Activated CD8-positive, alpha-beta memory T cell treated with anti-CD3 and anti-CD28 coated beads for 24 hours (primary cell): ENCODE measurements around the gene GPBP1L1.
"Not testable (repeated sequence)": the region's sequence is repeated elsewhere in the genome, so short reads cannot be mapped to it uniquely, and the experiment has no call there.

Experiments
- DNase-seq: peaks from one replicate; pipeline ENCODE4 v3.0.0-alpha.2; 2020

GPBP1L1 gene

DNA sequence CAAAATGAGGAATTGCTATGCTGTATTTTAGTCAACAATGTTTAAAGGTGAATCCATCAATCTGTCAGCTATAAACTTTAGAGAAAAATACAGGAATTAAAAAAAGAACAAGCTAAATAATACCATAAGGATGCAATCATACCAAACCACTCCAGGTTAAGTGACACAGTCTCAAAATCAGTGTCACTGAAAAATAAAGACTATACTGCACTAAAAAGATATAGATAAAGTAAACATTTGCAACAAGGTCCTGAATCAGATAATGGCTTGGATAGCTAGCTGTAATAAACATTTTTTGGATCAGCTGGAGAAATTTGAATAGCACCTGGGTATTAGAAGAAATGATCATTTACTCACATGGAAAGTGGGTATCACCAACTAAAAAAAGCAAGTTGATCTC lies 7.8 kb downstream of the GPBP1L1 start:
- DNase-seq, result no peak

DNA sequence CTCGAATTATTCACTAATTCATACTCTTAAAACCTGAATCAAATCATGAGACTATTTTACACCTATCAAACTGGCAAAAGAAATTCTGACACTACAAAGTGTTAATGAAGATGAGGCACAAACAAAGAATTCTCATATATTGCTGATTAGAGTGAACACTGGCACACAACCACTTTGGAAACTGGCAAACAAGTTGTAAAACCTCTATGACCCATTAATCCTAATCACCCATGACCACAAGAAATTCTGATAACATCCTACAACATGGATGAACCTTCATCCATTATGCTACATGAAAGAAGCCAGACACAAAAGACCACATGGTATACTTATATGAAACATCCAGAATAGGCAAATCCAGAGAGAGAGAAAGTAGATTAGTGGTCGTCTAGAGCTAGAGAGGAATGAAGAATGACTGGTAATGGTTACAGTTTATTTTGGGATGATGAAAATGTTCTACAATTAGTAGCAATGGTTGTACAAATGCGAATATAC lies 8.5 kb downstream of the GPBP1L1 start:
- DNase-seq, result no peak

DNA sequence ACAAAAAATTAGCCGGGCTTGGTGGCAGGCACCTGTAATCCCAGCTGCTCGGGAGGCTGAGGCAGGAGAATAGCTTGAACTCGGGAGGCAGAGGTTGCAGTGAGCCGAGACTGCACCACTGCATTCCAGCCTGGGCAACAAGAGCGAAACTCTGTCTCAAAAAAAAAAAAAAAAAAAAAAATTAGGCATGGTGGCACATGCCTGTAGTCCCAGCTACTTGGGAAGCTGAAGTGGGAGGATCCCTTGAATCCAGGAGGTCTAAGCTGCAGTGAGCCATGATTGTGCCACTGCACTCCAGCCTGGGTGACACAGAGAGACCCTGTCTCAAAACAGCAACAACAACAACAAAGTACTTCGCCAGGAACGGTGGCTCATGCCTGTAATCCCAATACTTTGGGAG lies 9.8 kb downstream of the GPBP1L1 start:
- not testable (repeated sequence) for DNase-seq

DNA sequence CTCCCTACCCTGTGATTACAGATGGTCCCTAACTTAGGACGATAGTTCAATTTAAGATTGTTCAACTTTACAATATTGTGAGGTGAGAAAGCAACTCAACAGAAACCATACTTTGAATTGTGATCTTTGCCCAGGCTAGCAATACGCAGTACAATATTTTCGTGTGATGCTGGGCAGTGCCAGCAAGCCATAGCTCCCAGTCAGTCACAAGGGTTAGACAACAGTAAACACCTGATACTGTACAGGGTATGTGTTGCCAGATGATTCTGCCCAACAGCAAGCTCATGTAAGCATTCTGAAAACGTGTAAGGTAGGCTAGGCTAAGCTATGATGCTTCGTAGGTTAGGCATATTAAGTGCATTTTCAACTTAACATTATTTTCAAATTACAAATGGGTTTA lies 11.9 kb downstream of the GPBP1L1 start:
- no peak for DNase-seq

DNA sequence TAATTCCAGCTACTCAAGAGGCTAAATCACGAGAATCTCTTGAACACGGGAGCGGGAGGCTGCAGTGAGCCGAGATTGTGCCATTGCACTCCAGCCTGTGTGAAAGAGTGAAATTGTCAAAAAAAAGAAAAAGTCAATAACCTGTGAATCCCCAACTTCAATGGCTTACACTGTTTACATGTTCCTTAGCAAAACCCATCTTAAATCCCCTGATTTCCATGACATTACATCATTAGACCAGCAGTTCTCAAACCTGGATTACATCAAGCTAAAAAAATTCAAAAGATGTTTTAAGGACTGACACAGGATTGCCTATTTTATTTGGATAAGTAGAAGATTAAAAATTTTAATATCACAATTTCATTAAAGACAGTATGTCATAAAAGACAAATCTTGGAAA lies 12.4 kb downstream of the GPBP1L1 start:
- no peak for DNase-seq

DNA sequence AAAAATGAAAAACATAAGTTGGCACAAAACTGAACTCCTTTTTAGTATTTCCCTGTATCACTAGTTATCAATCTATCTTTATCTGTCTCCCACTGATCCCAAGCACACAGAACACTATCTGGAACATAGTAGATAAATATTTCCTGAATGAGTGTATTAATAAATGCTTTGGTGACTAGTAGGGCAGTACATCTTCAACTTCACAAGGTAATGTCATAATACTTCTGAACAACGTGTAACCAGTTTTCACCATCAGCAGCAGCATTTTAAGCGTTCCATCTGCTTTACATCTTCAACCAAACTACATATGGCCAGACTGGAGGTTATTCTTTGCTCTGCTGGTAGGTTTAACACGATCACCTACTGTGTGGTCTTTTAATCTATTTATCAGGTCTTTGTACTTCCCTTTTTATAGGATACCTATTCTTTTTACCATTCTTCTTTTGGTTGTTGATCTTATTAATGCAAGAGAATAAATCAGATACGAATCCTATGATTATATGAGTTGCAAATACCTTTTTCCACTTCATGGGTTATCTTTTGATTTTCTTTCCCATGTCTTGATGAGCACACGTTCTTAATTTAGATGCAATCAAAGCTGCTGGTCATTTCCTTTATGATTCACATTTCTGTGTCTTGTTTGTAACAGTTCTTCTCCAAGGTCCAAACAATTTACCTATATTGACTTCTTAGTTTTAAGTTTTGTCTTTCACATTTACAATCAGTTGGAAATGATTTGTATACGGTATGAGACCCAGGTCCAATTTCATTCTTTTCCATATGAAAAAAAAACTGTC lies 16.3 kb downstream of the GPBP1L1 start:
- no peak for DNase-seq

DNA sequence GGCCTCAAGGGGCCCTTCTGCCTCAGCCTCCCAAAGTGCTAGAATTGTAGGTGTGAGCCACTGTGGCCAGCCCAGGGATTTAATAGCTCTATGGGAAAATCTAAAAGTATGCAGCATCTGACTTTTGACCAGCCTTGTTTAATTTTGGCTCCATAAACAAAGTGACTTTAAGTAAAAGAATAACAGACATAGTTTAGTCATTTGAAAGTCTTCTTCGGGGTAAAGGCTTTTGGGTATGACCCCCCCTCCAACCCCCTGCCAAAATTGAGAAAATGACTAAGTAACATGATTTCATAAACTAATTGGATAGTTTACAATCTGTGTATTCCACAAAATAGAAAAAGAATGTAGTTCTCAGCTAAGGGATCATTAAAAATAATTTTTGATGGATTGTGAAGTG lies 17.0 kb downstream of the GPBP1L1 start:
- no peak for DNase-seq

DNA sequence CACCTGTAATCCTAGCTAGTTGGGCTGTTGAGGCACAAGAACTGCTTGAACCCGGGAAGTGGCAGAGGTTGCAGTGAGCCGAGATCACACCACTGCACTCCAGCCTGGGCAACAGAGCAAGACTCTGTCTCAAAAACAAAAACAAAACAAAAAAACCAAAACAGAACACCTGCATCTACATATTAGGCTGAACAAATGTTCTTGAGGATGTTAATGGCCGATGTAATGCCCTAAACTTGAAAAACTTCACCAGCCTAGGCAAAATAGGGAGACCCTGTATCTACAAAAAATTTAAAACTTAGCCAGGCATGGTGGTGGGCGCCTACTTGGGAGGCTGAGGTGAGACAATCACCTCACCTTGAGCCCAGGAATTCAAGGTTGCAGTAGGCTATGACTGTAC lies 17.8 kb downstream of the GPBP1L1 start:
- DNase-seq, result no peak

DNA sequence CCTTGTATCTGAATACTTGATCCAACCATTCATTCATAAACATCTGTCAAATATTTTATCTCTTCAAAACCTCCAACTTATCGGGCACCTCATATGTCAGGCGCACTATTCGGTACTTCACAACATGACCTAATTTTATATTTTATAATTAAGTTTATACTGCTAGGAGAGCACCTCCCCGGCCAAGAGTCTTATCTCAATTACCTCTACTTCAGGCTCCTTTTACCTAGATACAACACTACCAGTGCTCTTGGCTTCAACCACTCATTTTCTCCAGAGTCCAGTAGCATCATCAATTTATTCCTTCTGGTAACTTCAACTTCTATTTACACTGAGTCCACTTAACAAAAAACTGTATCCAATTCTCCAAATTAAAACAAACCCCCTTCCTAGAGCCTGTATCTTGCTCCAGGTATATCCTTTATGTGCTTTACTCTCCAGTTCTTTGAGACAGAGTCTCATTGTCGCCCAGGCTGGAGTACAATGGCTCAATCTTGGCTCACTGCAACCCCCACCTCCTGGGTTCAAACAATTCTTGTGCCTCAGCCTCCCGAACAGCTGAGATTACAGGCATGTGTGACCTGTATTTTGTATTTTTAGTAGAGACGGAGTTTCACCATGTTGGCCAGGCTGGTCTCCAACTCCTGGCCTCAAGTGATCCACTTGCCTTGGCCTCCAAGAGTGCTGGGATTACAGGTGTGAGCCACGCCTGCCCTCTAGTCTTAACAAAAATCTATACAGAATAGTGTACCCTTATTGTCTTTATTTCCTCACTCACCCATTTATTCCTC lies 18.8 kb downstream of the GPBP1L1 start:
- DNase-seq, result no peak

DNA sequence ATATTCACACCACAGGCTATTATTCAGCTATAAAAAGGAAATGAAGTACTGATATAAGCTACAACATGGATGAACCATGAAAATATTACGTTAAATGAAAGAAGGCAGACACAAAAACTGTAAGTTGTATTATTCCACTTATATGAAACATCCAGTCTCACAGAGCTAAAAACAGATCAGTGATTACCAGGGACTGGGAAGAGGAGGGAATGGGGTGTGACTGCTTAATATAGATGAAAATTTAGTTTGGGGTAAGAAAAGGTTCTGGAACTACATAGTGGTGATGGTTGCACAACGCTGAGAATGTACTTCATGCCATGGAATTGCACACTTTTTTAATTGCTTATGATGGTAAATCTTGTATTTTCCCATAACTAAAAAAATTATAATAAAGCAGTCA lies 19.5 kb downstream of the GPBP1L1 start:
- DNase-seq, result no peak

DNA sequence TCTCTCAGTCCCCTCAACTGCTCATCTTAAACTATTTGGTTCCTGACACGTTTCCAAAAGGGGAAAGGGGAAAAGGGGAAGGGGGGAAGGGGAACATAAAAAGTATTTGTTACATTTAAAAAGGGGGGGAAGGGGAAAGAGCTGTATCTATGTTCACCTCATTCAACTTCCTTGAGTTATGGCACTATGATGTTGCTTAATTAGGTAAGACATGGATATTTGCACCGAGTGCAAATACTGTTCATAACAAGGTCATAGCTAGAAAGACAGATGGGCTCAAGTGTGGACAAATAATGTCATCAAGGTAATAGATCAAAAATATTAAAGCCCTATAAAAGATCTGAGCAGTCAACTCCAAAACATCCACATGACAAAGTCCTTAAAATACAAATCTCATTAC lies 26.0 kb downstream of the GPBP1L1 start:
- no peak for DNase-seq

DNA sequence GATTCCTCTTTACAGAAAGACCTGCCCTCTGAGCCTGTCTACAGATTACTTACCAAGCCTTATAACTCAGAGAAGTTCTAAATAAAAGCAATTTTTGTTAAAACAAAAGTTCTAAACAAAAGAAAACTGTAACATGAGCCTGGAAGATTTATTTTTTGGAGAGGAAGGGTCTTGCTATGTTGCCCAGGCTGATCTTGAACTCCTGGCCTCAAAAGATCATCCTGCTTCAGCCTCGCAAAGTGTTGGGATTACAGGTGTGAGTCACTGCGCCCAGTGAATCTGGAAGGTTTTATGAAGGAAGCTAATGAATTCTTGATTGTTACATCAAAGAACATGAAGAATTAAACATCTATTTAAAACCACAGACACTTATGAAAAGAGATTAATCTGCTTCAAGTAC lies 27.1 kb downstream of the GPBP1L1 start:
- DNase-seq, result no peak

DNA sequence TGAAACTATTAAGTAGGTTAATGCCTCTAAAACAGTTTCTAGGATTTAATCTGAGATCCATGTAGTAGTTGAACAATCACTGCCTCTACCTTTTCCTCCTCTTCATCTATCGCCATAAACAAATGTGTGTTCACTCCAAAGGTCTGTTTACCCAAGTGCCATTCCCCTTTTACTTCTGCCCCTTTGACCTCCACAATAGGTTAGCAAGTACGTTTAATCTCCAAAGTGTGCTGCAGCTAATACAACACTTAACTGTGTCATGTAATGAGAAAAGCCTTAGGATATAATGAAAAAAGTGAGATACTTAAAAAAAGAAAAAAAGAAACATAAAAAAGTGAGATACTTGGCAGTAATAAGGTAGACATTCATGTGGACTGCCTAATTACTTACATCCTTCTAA lies 28.2 kb downstream of the GPBP1L1 start:
- no peak for DNase-seq

DNA sequence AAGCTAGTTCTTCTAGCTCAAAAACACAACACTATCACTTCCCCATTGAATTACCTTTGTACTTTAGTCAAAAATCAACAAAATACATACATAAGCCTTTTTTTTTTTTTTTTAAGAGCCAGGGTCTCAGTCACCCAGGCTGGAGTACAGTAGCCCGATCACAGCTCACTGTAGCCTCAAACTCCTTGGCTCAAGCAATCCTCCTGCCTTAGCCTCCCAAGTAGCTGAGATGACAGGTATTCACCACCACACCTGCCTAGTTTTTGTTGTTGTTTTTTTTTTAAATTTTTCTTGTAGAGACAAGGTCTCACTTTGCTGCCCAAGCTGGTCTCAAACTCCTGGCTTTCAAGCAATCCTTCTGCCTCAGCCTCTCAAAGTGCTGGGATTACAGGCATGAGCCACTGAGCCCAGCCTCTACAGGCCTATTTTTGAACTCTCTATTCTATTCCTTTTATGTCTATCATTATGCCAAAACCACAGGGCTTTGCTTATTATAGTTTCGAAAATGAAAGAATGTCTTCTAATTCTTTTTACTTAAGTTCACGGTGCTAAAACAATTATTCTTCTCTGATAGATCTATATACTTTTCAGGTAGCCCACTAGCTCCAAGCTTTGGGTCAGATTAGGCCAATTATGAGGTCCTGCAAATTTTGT lies 29.6 kb downstream of the GPBP1L1 start:
- no peak for DNase-seq

DNA sequence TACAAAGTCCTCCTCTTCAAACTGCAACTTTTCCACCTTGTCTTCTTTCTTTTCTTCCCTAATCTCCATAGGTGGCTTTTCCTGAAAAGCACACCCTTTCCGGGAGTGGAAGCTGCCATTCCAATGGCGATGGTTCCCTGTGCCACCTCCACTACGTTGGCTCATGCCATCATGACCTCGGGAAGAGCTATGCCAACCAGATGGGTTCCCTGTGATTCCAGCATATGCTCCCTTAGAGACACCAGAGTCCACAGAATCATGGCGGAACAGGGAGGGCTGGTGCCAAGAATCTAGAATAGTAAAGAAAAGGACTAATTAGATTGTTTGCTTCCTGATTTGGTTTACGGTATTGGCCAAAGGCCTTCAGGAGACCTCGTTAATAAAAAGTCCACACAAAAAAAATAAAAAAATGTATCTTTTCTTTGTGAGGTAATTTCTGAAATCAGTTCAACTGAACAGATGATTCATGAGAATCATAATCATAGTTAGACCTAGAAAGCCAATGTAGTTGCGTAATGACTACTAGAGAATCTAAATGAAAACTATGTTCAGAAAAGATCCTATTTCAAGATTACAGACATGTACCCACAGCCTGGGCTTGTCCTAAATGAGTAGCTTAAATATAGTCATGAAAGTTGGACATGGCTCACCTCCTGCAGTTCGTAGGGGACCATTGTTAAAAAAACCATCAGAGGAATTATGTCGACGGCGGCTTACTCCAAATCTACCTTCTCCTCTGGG lies 31.6 kb downstream of the GPBP1L1 start:
- DNase-seq, result no peak

DNA sequence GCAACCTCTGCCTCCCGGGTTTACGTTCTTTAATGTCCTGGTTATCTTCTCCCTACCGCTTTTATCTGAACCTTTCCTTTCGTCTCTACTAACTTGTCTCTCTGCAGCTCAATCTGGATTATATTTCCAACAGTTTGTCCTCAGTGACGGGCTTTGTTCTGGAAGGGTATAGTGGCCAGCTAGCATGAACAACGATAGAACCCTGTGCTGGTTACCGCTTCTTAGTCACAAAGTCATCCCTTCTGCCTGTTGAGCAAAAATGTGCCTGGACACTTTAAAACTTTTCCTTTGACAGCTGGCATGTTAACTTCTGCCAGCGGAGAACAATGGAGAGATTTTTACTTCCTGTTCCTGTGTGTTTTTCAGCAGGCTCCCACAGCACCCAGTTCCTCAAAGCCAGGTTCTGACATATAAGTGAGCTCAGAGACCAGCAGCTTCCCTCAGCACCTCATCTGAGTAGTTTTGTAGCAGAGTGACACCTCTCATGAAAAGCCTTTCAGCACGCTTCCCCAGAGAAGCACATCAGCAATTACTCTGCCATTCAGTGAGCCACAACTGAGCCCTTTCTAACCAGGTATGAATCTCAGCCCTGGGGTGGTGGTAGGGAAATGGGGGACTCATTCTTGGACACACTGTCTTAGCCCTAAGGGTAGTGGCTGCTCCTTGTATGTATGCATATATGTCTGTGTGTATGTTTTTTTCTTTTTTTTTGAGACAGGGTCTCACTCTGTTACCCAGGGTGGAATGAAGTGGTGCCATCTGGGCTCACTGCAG lies 38.9 kb downstream of the GPBP1L1 start:
- DNase-seq, result no peak

DNA sequence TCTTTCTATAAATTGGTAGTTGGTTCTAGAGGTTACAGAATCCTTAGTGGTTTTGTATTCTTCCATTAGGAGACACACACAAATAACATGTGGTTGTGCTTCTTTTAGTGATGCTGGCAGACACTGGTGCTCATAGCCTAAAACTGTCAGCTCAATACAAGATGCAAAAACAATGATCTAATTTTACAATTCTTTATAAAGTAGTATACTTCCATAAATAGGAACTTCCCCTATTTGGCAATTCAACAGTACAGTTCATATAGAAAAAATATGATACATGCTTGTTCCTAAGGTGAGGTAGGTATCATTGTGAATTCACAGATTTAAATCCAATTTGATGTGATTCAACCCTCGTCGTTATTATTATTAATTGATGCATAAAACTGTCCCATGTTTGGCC lies 41.7 kb downstream of the GPBP1L1 start:
- no peak for DNase-seq

DNA sequence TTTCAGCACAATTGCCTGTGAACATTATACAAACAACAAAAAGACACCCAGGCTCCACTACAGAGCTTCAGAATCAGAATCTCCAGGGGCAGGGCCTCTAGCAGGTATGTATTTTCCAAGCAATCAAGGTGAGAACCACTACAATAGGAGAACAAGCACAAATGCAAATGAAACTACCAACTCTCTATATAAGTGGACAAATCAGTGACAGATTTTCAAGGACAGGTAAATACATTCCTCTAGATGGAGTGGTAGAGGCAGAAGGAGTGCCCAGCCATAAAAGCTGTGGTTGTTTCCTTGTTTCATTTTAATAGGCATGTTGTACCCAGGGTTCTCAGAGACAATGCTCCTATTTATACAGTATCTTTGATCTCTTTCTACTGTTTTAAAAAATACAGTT lies 42.4 kb downstream of the GPBP1L1 start:
- DNase-seq, result no peak

DNA sequence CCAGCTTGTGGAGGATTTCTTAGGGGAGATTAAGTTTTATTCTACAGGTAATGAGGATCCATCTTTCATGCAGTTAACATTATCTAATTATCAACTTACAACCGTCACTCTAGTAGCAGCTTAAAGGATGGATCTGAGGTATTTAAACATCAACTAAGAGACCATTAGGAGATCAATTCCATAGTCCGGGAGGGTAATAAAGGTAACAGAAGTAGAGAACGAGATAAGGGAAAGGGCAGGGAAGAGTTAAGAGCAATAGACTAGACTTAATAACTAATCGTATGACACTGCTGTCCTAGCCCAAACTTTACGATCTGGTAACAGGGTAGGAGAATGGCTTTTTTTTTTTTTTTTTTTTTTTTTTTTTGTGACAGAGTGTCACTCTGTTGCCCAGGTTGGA lies 43.0 kb downstream of the GPBP1L1 start:
- DNase-seq, result no peak

DNA sequence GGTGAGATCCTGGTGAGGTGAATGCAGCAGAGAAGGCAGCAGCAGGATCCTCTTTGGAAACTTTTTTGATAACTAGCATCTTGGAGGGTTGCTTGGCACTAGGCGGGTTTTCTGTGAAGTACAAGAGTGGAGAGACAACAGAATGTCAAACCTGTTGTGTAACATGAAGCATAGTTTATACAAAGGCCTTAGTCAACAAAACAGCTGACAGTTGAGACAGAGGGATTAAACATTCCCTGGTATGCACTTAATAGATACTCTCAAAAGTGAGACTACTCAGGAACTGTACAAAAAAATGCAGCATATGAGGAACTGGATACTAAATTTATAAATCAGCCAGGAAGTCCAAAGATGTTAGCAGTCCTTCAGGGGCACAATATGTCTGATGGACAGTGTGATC lies 46.0 kb downstream of the GPBP1L1 start:
- no peak for DNase-seq

DNA sequence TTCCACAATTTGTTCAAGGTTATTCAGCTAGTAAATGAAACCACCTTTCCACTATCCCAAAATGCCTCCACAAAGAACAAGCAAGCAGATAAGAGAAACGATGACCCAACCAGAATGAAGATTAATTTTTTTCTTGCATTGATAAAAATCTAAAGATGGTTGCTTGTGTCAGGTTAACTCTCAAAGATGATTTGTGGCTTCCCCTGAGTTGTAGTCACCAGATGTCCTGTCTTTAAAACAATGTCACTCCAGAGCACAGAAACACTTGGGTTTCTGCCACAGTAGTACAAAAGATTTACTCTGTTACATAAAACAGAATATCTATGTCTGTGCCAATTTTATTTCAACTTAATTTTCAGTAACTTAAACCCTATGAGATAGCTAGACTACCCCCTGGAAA lies 51.1 kb downstream of the GPBP1L1 start:
- no peak for DNase-seq

DNA sequence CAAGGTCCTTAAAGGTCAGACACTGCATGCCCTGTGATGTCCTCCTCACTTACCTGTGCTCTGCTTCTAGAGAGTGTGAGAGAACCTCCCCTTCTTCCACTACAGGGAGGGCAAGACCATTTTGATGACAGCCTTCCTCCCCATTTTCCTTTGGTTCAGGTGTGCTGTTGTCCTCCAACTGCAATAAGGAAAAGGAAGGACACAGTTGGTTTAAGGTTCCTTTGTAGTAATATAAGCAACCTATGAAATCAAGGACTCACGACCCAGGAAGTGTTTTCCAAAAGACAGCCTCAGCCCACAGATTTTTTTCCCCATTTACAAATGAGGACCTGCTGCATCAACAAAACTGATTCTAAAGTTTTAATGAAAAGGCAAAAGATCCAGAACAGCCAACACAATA lies 55.9 kb downstream of the GPBP1L1 start:
- DNase-seq, result no peak
